Endodermal cell (in vitro differentiated cells): ENCODE results near the gene TMUB2. TPM values are rescaled to one million over a fixed set of nuclear protein-coding genes. Genes with fewer than 3 reads are reported as not detected.

ENCODE experiments used
- DNase-seq: peaks from one replicate; pipeline ENCODE4 v3.0.0-alpha.2; 2017
- H3K27ac ChIP-seq: 2 replicates; pipeline ENCODE4 v1.5.1; 2013; ENCODE audit warnings: mild to moderate bottlenecking, low read depth, low read length, moderate library complexity
- H3K27me3 ChIP-seq: 2 replicates; pipeline ENCODE4 v1.6.1; 2013; ENCODE audit warnings: mild to moderate bottlenecking, low read length, moderate library complexity; ENCODE audit not compliant: insufficient read depth, control insufficient read depth, poor library complexity, severe bottlenecking
- H3K36me3 ChIP-seq: 2 replicates; pipeline ENCODE4 v1.7.0; 2013; ENCODE audit warnings: mild to moderate bottlenecking, low read length, moderate library complexity; ENCODE audit not compliant: control insufficient read depth, insufficient read depth
- H3K4me1 ChIP-seq: one replicate; pipeline ENCODE4 v1.7.0; 2013; ENCODE audit warnings: low read length; ENCODE audit not compliant: control insufficient read depth, insufficient read depth
- H3K4me3 ChIP-seq: 2 replicates; pipeline ENCODE4 v1.5.1; 2013; ENCODE audit warnings: mild to moderate bottlenecking, low read length, moderate library complexity
- H3K9ac ChIP-seq: 2 replicates; pipeline ENCODE4 v1.6.1; 2013; ENCODE audit warnings: mild to moderate bottlenecking, low read length, moderate library complexity; ENCODE audit not compliant: poor library complexity, severe bottlenecking; ENCODE audit errors: extremely low read depth
- H3K9me3 ChIP-seq: 2 replicates; pipeline ENCODE4 v1.6.1; 2013; ENCODE audit warnings: mild to moderate bottlenecking, low read length, moderate library complexity; ENCODE audit not compliant: control insufficient read depth
- H3K27ac Mint-ChIP-seq: 2 replicates; pipeline ENCODE4 v1.8.0; 2020; ENCODE audit warnings: mixed read lengths
- H3K27me3 Mint-ChIP-seq: 2 replicates; pipeline ENCODE4 v1.8.0; 2021; ENCODE audit warnings: mild to moderate bottlenecking, mixed read lengths; ENCODE audit not compliant: insufficient read depth
- H3K36me3 Mint-ChIP-seq: 2 replicates; pipeline ENCODE4 v1.8.0; 2020; ENCODE audit warnings: low read depth, mixed read lengths
- H3K4me1 Mint-ChIP-seq: 2 replicates; pipeline ENCODE4 v1.8.0; 2020; ENCODE audit warnings: mixed read lengths
- H3K4me3 Mint-ChIP-seq: 2 replicates; pipeline ENCODE4 v1.8.0; 2020; ENCODE audit warnings: mild to moderate bottlenecking, moderate library complexity, mixed read lengths
- H3K9me3 Mint-ChIP-seq: 2 replicates; pipeline ENCODE4 v1.8.0; 2020; ENCODE audit warnings: mild to moderate bottlenecking, mixed read lengths
- whole genome bisulfite sequencing, 2 experiments: methylation state at CpG; one replicate each; pipeline versions ENCODE4 v1.1.5 to v1.1.7; 2013; ENCODE audit warnings: missing lambda C conversion rate in 2 of 2, mixed read lengths in 1 of 2; ENCODE audit not compliant: insufficient coverage in 1 of 2, insufficient read length in 1 of 2; 5-methylcytosine and 5-hydroxymethylcytosine counted together
- total RNA-seq, 2 donors: library from RNA; stranded (reverse); fragmentation: NEBNext Ultra II Directional in 1 of 2; extraction: Animal tissue kit (Norgen Biotek cat#: 25700) in 1 of 2; gene quantifications; 2 replicates in 1 of 2; 3 replicates in 1 of 2; pipeline ENCODE4 v1.2.1, GENCODE V29; 2021
- TF ChIP-seq, protein P1 (sequence below): fragments of 200-600 bp; sonication (generic); conservative IDR thresholded peaks from 2 replicates; pipeline ENCODE4 v1.5.0; 2021; ENCODE audit warnings: antibody characterized with exemption, mild to moderate bottlenecking

Gene TMUB2
- total RNA-seq, 2 donors from 2014 or later = 28.8 to 33.1 TPM

- Histone ChIP-seq H3K9ac (peak overlapping the region; percentile 64), H3K36me3 (peaks cover 21% of the 10 kb centered on the region), H3K4me3 (peak overlapping the region; percentile 89), H3K4me1 (peaks cover 18% of the 10 kb centered on the region), H3K9me3 (no peaks in the 10 kb centered on the region), H3K27me3 (no peaks in the 10 kb centered on the region), H3K27ac (peak overlapping the region; percentile 89)
- TF ChIP-seq, protein P1, sequence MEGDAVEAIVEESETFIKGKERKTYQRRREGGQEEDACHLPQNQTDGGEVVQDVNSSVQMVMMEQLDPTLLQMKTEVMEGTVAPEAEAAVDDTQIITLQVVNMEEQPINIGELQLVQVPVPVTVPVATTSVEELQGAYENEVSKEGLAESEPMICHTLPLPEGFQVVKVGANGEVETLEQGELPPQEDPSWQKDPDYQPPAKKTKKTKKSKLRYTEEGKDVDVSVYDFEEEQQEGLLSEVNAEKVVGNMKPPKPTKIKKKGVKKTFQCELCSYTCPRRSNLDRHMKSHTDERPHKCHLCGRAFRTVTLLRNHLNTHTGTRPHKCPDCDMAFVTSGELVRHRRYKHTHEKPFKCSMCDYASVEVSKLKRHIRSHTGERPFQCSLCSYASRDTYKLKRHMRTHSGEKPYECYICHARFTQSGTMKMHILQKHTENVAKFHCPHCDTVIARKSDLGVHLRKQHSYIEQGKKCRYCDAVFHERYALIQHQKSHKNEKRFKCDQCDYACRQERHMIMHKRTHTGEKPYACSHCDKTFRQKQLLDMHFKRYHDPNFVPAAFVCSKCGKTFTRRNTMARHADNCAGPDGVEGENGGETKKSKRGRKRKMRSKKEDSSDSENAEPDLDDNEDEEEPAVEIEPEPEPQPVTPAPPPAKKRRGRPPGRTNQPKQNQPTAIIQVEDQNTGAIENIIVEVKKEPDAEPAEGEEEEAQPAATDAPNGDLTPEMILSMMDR = no peak
- Mint-ChIP-seq H3K27me3 (no peaks in the 10 kb centered on the region), H3K27ac (peak overlapping the region; percentile 98), H3K4me1 (peaks cover 39% of the 10 kb centered on the region), H3K4me3 (peak overlapping the region; percentile 78), H3K36me3 (peaks cover 21% of the 10 kb centered on the region), H3K9me3 (no peaks in the 10 kb centered on the region)
- DNase-seq = no peak
- 9 to 14% methylated on average over 18 to 36 of the region's 36 CpGs for WGBS, 2 experiments
Measured at GRCh38 chr17:44200478-44201155, 13.8 kb downstream of the TMUB2 start.

- Mint-ChIP-seq H3K27me3 (no peaks in the 10 kb centered on the region), H3K9me3 (no peaks in the 10 kb centered on the region), H3K4me3 (no peak overlapping the region), H3K36me3 (peaks cover 15% of the 10 kb centered on the region), H3K27ac (no peak overlapping the region), H3K4me1 (peaks cover 31% of the 10 kb centered on the region)
- Histone ChIP-seq H3K9me3 (no peaks in the 10 kb centered on the region), H3K27me3 (no peaks in the 10 kb centered on the region), H3K4me1 (peaks cover 12% of the 10 kb centered on the region), H3K9ac (no peak overlapping the region), H3K27ac (no peak overlapping the region), H3K4me3 (no peak overlapping the region), H3K36me3 (peaks cover 19% of the 10 kb centered on the region)
- DNase-seq = no peak
- 90 to 96% methylated on average over 3 to 4 of the region's 4 CpGs for WGBS, 2 experiments
- TF ChIP-seq, protein P1 = no peak
Measured at GRCh38 chr17:44202756-44203155, 16.0 kb downstream of the TMUB2 start.

DNA sequence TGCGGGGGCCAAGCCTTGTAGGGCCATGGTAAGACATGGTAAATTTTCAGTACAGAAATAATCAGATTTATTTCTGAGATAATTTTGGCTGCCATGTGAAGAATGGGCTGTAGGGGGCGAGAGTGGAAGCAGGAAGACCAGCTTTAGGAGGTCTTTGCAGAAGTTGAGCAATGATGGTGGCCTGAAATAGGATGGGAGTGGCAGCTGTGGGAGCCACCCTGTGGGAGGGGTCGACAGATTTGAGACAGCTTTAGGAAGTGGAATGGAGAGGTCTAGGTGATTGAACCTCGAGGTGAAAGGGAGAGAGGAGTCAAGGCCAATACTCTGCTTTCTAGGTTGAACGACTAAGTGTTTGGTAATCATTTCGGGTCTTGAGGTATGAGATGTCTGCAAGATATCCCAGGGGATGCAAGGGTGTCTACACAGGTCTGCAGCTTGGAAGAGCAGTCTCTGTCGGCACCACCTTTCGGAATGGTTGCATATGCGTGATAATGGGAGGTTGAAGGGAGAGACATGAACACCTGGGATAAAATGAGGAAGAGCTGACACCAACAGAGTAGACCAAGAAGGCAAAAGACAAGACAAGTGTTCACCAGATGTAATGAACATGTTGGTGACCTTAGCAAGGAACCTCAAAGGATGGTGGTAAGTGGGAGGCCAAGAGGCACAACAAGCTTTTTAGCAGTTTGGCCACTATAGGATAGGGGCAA is 17.1 kb downstream of the TMUB2 start:
- H3K36me3 ChIP-seq = peaks cover 27% of the 10 kb centered on the region
- peaks cover 20% of the 10 kb centered on the region for H3K36me3 Mint-ChIP-seq
- H3K27me3 Mint-ChIP-seq = no peaks in the 10 kb centered on the region
- DNase-seq = peak; percentile 91
- H3K4me3 Mint-ChIP-seq = no peak overlapping the region
- TF ChIP-seq, protein P1 = peak; percentile 86
- peak overlapping the region; percentile 48 for H3K27ac Mint-ChIP-seq
- H3K27me3 ChIP-seq = no peaks in the 10 kb centered on the region
- no peaks in the 10 kb centered on the region for H3K9me3 ChIP-seq
- no peaks in the 10 kb centered on the region for H3K9me3 Mint-ChIP-seq
- peaks cover 8% of the 10 kb centered on the region for H3K4me1 ChIP-seq
- no peak overlapping the region for H3K4me3 ChIP-seq
- H3K9ac ChIP-seq = no peak overlapping the region
- peaks cover 24% of the 10 kb centered on the region for H3K4me1 Mint-ChIP-seq
- 59 to 76% methylated on average over 7 to 9 of the region's 9 CpGs for WGBS, 2 experiments
- no peak overlapping the region for H3K27ac ChIP-seq
